HepG2 (cell line): ENCODE results near the gene DSG2. TPM values are rescaled to one million over a fixed set of nuclear protein-coding genes. Genes with fewer than 3 reads are reported as not detected.
"Not testable (repeated sequence)": the region's sequence is repeated elsewhere in the genome, so short reads cannot be mapped to it uniquely, and the experiment has no call there.

Source experiments
- ATAC-seq: fragments of 200-7000 bp; cut with Tn5 transposase; 3 replicates; pipeline ENCODE4 v1.9.1; 2020; ENCODE audit warnings: mild to moderate bottlenecking, moderate library complexity
- BruUV-seq: library from RNA; stranded (reverse); fragments of 400-500 nt; replicated peaks from 2 replicates; lab custom pipeline; 2021; lab: Mats Ljungman, UMichigan
- CTCF ChIA-PET: fragments of 300-600 bp; formaldehyde crosslinking; extraction: SDS; loops from one replicate; lab custom pipeline; 2021; ENCODE audit warnings: low total read pairs, inconsistent platforms, low intra/inter-chr PET ratio; lab: Yijun Ruan, JAX
- POLR2A ChIA-PET: fragments of 350-600 bp; sonication (Branson Sonifier 250); formaldehyde crosslinking; loops from one replicate; lab custom pipeline; 2020; ENCODE audit warnings: antibody characterized with exemption, inconsistent platforms; lab: Yijun Ruan, JAX
- DNase-seq: peaks from one replicate; pipeline ENCODE4 v3.0.0-alpha.2; 2015; ENCODE audit warnings: low spot score
- FAIRE-seq: peaks from 3 replicates; lab custom pipeline; 2011; peaks lifted over from hg19 to GRCh38; lab: Jason Lieb, UNC
- H2AFZ ChIP-seq: one replicate; pipeline ENCODE4 v1.6.1; 2011; ENCODE audit warnings: low read length, inconsistent platforms
- H3K27ac ChIP-seq: fragments of 300-600 bp; 3 replicates; pipeline ENCODE4 v1.8.0; 2011; ENCODE audit warnings: mixed run types, mild to moderate bottlenecking, mixed read lengths, low read length, inconsistent platforms; ENCODE audit not compliant: insufficient read depth; ENCODE audit errors: extremely low read length
- H3K27me3 ChIP-seq, 2 experiments: fragments of 200-600 bp in 1 of 2; 2 replicates in 1 of 2; 3 replicates in 1 of 2; pipeline versions ENCODE4 v1.6.0 to v1.8.0; 2011; ENCODE audit warnings: low read length in 2 of 2, mild to moderate bottlenecking in 2 of 2, moderate library complexity in 2 of 2, inconsistent platforms in 1 of 2; ENCODE audit not compliant: insufficient read depth in 2 of 2, control insufficient read depth in 1 of 2
- H3K36me3 ChIP-seq, 2 experiments: fragments of 200-600 bp in 1 of 2; replicated peaks in 1 of 2; 2 replicates in 1 of 2; 3 replicates in 1 of 2; pipeline versions ENCODE4 v1.5.1 to v1.8.0; 2011; ENCODE audit warnings: low read length in 2 of 2, inconsistent platforms in 1 of 2; ENCODE audit not compliant: insufficient read depth in 2 of 2, control insufficient read depth in 1 of 2
- H3K4me1 ChIP-seq: 2 replicates; pipeline ENCODE4 v1.5.1; 2012; ENCODE audit warnings: low read length, inconsistent platforms; ENCODE audit not compliant: insufficient read depth
- H3K4me2 ChIP-seq: 2 replicates; pipeline ENCODE4 v1.6.0; 2011; ENCODE audit warnings: low read depth, low read length, inconsistent platforms
- H3K4me3 ChIP-seq, 3 experiments: fragments of 200-600 bp in 1 of 3; sonication (generic), shearing (Covaris generic) in 1 of 3; replicated peaks in 1 of 3; 2 replicates each; pipeline ENCODE4 v1.5.1; 2011 to 2016; ENCODE audit warnings: low read length in 3 of 3, inconsistent platforms in 2 of 3, low read depth in 2 of 3, mild to moderate bottlenecking in 2 of 3, control low read depth in 1 of 3, mixed read lengths in 1 of 3; ENCODE audit not compliant: insufficient read depth in 1 of 3
- H3K79me2 ChIP-seq: one replicate; pipeline ENCODE4 v1.6.1; 2011; ENCODE audit warnings: low read length, inconsistent platforms; ENCODE audit not compliant: insufficient read depth
- H3K9ac ChIP-seq: 2 replicates; pipeline ENCODE4 v1.6.0; 2011; ENCODE audit warnings: mild to moderate bottlenecking, low read depth, low read length, inconsistent platforms; ENCODE audit not compliant: insufficient read depth
- H3K9me3 ChIP-seq: 2 replicates; pipeline ENCODE4 v1.5.1; 2012; ENCODE audit warnings: mild to moderate bottlenecking, low read length
- H4K20me1 ChIP-seq: 2 replicates; pipeline ENCODE4 v1.6.0; 2011; ENCODE audit warnings: inconsistent platforms, mild to moderate bottlenecking, low read length, moderate library complexity; ENCODE audit not compliant: insufficient read depth
- MIER2 ChIP-seq: IDR thresholded peaks from 2 replicates; pipeline ENCODE4 v1.6.1; 2016; ENCODE audit warnings: missing biosample characterization, missing genetic modification reagents
- RARA ChIP-seq: IDR thresholded peaks from 2 replicates; pipeline ENCODE4 v1.6.1; 2016; ENCODE audit warnings: missing genetic modification reagents, missing compliant biosample characterization
- SMAD9 ChIP-seq: sonication (generic); formaldehyde crosslinking; IDR thresholded peaks from 2 replicates; pipeline ENCODE4 v1.5.1; 2020; ENCODE audit warnings: mild to moderate bottlenecking, missing genetic modification reagents
- TBX2 ChIP-seq: sonication (generic); formaldehyde crosslinking; IDR thresholded peaks from 2 replicates; pipeline ENCODE4 v1.5.0; 2020; ENCODE audit warnings: missing genetic modification reagents, mild to moderate bottlenecking, borderline replicate concordance
- ZNF143 ChIP-seq: sonication (generic); formaldehyde crosslinking; IDR thresholded peaks from 2 replicates; pipeline ENCODE4 v1.4.0; 2020; ENCODE audit warnings: missing genetic modification reagents
- ZNF644 ChIP-seq: IDR thresholded peaks from 2 replicates; pipeline ENCODE4 v1.6.1; 2016; ENCODE audit warnings: low read depth
- WGBS: methylation state at CpG from one replicate; pipeline ENCODE4 v1.1.6; 2017; ENCODE audit warnings: low lambda C conversion rate; 5-methylcytosine and 5-hydroxymethylcytosine counted together
- in situ Hi-C: cut with HindIII; loops from 2 replicates; pipeline ENCODE4 v1.10.0; 2017; ENCODE audit warnings: low pct_unique_long_range_greater_than_20kb; ENCODE audit not compliant: extremely low pct_ligation_motif_present
- intact Hi-C: fragments of 100-400 bp; cut with micrococcal nuclease; formaldehyde crosslinking; loops from one replicate; pipeline ENCODE4 v1.10.0; 2022; ENCODE audit not compliant: unreplicated experiment
- polyA plus RNA-seq, 8 experiments: library from polyadenylated mRNA; depleted of rRNA in 3 of 8; stranded (reverse) in 7 of 8; unstranded in 1 of 8; fragments of >200 nt; fragmentation: Illumina TruSeq in 4 of 8; extraction: Trizol in 4 of 8; gene quantifications; 2 replicates each; pipeline versions ENCODE4 v1.2.1 to v1.2.3, GENCODE V29; 2011 to 2016; ENCODE audit warnings: low read depth in 4 of 8, missing spikeins in 1 of 8, mixed read lengths in 1 of 8; ENCODE audit not compliant: insufficient read depth in 1 of 8
- total RNA-seq, 5 experiments: library from RNA; depleted of rRNA; stranded (reverse); fragments of >200 nt; fragmentation: Illumina TruSeq; extraction: Trizol; gene quantifications; 2 replicates each; pipeline ENCODE4 v1.2.3, GENCODE V29; 2016; ENCODE audit warnings: low read depth in 1 of 5
- TF ChIP-seq, protein P1 (sequence below): sonication (generic); formaldehyde crosslinking; IDR thresholded peaks from 2 replicates; pipeline ENCODE4 v1.5.1; 2020; ENCODE audit warnings: missing genetic modification reagents, mild to moderate bottlenecking, borderline replicate concordance
- TF ChIP-seq, protein P2 (sequence below): sonication (generic); formaldehyde crosslinking; IDR thresholded peaks from 2 replicates; pipeline ENCODE4 v1.5.1; 2020; ENCODE audit warnings: mild to moderate bottlenecking, missing genetic modification reagents, moderate library complexity

Gene DSG2
- total and polyA plus RNA-seq, 2 of the 13 experiments (the other 11 are each of a cell fraction or from before 2014, with no cell fraction given) = 23.3 to 66.7 TPM

DNA sequence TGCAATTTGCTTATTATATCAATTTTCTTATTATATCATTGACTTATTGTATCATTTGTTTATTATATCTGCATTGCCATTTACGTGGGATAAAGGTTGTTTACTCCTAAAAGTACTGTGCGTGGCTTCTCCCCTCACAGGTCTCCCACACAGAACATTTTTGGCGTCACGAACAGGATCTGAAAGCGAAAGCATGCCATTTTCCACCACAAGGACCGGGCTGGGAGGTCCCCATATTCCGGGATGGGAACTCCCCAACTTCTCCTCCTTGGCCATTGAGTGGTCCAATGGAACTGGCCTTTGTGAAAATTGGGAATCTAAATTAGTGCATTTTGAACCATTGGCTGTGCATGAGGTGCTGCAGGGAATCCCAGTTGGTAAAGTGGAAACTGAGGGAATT, 4.8 kb upstream of the DSG2 start (continued):
- TF ChIP-seq, protein P1, sequence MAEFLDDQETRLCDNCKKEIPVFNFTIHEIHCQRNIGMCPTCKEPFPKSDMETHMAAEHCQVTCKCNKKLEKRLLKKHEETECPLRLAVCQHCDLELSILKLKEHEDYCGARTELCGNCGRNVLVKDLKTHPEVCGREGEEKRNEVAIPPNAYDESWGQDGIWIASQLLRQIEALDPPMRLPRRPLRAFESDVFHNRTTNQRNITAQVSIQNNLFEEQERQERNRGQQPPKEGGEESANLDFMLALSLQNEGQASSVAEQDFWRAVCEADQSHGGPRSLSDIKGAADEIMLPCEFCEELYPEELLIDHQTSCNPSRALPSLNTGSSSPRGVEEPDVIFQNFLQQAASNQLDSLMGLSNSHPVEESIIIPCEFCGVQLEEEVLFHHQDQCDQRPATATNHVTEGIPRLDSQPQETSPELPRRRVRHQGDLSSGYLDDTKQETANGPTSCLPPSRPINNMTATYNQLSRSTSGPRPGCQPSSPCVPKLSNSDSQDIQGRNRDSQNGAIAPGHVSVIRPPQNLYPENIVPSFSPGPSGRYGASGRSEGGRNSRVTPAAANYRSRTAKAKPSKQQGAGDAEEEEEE = no peak

DNA sequence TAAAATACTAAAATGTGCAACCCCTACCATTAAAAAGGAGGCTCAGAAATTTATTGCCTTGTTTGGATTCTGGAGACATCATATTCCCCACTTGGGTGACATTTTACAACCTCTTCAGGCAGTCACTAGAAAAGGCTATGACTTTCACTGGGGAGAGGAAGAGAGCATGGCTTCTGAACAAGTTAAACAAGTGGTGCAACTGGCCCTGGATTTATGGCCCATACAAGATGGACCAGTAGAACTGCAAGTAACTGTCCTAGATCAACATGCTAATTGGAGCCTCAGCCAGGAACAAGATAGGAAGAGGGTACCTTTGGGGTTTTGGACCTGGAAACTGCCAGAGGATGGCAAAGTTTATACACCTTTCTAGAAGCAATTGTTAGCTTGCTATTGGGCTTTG, 4.0 kb upstream of the DSG2 start:
- DNase-seq (no peak), ATAC-seq (no peak), FAIRE-seq (no peak)
- TF ChIP-seq RARA (CRISPR knock-in tag) (no peak), MIER2 (CRISPR knock-in tag) (no peak), ZNF644 (CRISPR knock-in tag) (no peak), ZNF143 (CRISPR knock-in tag) (no peak), TBX2 (CRISPR knock-in tag) (no peak), SMAD9 (CRISPR knock-in tag) (no peak)
- TF ChIP-seq, protein P2, sequence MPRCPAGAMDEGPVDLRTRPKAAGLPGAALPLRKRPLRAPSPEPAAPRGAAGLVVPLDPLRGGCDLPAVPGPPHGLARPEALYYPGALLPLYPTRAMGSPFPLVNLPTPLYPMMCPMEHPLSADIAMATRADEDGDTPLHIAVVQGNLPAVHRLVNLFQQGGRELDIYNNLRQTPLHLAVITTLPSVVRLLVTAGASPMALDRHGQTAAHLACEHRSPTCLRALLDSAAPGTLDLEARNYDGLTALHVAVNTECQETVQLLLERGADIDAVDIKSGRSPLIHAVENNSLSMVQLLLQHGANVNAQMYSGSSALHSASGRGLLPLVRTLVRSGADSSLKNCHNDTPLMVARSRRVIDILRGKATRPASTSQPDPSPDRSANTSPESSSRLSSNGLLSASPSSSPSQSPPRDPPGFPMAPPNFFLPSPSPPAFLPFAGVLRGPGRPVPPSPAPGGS (CRISPR knock-in tag) = no peak
- CTCF ChIA-PET = no interaction called here
- Histone ChIP-seq H2AFZ (no peak overlapping the region), H4K20me1 (no peaks in the 10 kb centered on the region), H3K27ac (no peak overlapping the region), H3K36me3 (no peaks in the 10 kb centered on the region), H3K9ac (no peak overlapping the region), H3K4me2 (no peak overlapping the region), H3K4me3 (no peak overlapping the region), H3K79me2 (peaks cover 4% of the 10 kb centered on the region), H3K27me3 (no peaks in the 10 kb centered on the region; a peak in 1 of 5 replicates), H3K9me3 (no peaks in the 10 kb centered on the region), H3K4me1 (no peaks in the 10 kb centered on the region; the same call in 1 of the 2 replicates)
- no TSS peak for BruUV-seq
- intact Hi-C loops (no loop called here), in situ Hi-C loops (no loop called here)
- POLR2A ChIA-PET = no interaction called here

DNA sequence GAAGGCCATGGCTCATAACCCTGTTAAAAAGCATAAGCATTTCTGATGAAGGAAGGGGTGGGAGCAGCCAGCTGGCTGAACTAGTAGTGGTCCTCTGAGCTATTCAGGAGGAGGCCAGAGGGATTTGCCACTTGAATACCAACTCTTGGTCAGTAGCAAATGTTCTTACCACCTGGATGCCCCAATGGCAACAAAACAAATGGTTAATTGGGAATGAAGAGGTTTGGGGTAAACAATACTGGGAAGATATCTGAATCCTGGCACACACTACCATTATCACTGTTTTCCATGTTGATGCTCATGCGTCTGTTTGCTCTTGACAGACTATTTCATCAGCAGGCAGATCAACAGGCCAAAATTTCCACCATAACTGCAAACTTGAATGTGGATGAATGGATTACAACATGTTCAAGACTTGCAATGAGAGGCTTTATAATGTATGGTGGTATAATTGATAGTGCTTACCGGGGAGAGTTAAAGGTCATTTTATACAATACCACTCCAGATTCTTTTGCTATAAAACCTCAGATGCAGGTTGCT, 3.2 kb upstream of the DSG2 start:
- peaks cover 13% of the 10 kb centered on the region for H3K79me2 ChIP-seq
- POLR2A ChIA-PET, H3K9ac ChIP-seq, H2AFZ ChIP-seq, ATAC-seq, H3K4me3 ChIP-seq, H3K36me3 ChIP-seq, DNase-seq, H3K27ac ChIP-seq, H3K4me1 ChIP-seq, H3K9me3 ChIP-seq, in situ Hi-C loops, BruUV-seq, CTCF ChIA-PET, H3K4me2 ChIP-seq, H4K20me1 ChIP-seq, H3K27me3 ChIP-seq, FAIRE-seq: not testable (repeated sequence)
- 46% methylated on average over 2 of the region's 2 CpGs for WGBS
- intact Hi-C loops = loop anchor here (5.0 kb wide), 3 partner anchors 58 to 392 kb away; partner anchors contain the start of gene DSC2
